ENCODE data around the gene GTF3C4.

Gene GTF3C4

GRCh38 chr9:132670457-132671391, at the start of gene GTF3C4:
Gene GTF3C4 (plus strand): TSS chr9:132670464. CDS start chr9:132670599, 135 bp downstream.
- TF ChIP-seq GATA3 (IDR thresholded peaks at IDR 0.05; ENCODE audit: low read depth, low read length) = no peak
- no peak for TF ChIP-seq GATA2 (IDR thresholded peaks at IDR 0.05; ENCODE audit: low read depth, low read length)

GRCh38 chr9:132622159-132622558, 48.1 kb upstream of the GTF3C4 start:
- no peak for TF ChIP-seq GATA3 (IDR thresholded peaks at IDR 0.05; ENCODE audit: low read depth, low read length)
- TF ChIP-seq GATA2 (IDR thresholded peaks at IDR 0.05; ENCODE audit: low read depth, low read length) = no peak

- TF ChIP-seq GATA2 (IDR thresholded peaks at IDR 0.05; ENCODE audit: low read depth, low read length) = no peak
- TF ChIP-seq GATA3 (IDR thresholded peaks at IDR 0.05; ENCODE audit: low read depth, low read length) = no peak
These were observed 44.0 kb upstream of the GTF3C4 start for GRCh38 chr9:132626285-132626684.

- no peak for TF ChIP-seq GATA2 (IDR thresholded peaks at IDR 0.05; ENCODE audit: low read depth, low read length)
- TF ChIP-seq GATA3 (IDR thresholded peaks at IDR 0.05; ENCODE audit: low read depth, low read length) = no peak
These were observed 43.2 kb upstream of the GTF3C4 start for GRCh38 chr9:132627106-132627505.

GRCh38 chr9:132627594-132627993, 42.7 kb upstream of the GTF3C4 start:
- no peak for TF ChIP-seq GATA3 (IDR thresholded peaks at IDR 0.05; ENCODE audit: low read depth, low read length)
- no peak for TF ChIP-seq GATA2 (IDR thresholded peaks at IDR 0.05; ENCODE audit: low read depth, low read length)

- no peak for TF ChIP-seq GATA2 (IDR thresholded peaks at IDR 0.05; ENCODE audit: low read depth, low read length)
- no peak for TF ChIP-seq GATA3 (IDR thresholded peaks at IDR 0.05; ENCODE audit: low read depth, low read length)
These were observed 41.5 kb upstream of the GTF3C4 start for GRCh38 chr9:132628746-132629145.

- TF ChIP-seq GATA3 (IDR thresholded peaks at IDR 0.05; ENCODE audit: low read depth, low read length) (no peak), GATA2 (IDR thresholded peaks at IDR 0.05; ENCODE audit: low read depth, low read length) (no peak)
These were observed 40.1 kb upstream of the GTF3C4 start for GRCh38 chr9:132630116-132630515.

GRCh38 chr9:132630811-132631210, 39.5 kb upstream of the GTF3C4 start:
- TF ChIP-seq GATA3 (IDR thresholded peaks at IDR 0.05; ENCODE audit: low read depth, low read length) (no peak), GATA2 (IDR thresholded peaks at IDR 0.05; ENCODE audit: low read depth, low read length) (no peak)

GRCh38 chr9:132631280-132631679, 39.0 kb upstream of the GTF3C4 start:
- no peak for TF ChIP-seq GATA2 (IDR thresholded peaks at IDR 0.05; ENCODE audit: low read depth, low read length)
- TF ChIP-seq GATA3 (IDR thresholded peaks at IDR 0.05; ENCODE audit: low read depth, low read length) = no peak

- TF ChIP-seq GATA3 (IDR thresholded peaks at IDR 0.05; ENCODE audit: low read depth, low read length) (no peak), GATA2 (IDR thresholded peaks at IDR 0.05; ENCODE audit: low read depth, low read length) (no peak)
These were observed 38.6 kb upstream of the GTF3C4 start for GRCh38 chr9:132631685-132632084.

- TF ChIP-seq GATA2 (IDR thresholded peaks at IDR 0.05; ENCODE audit: low read depth, low read length) (no peak), GATA3 (IDR thresholded peaks at IDR 0.05; ENCODE audit: low read depth, low read length) (no peak)
These were observed 37.7 kb upstream of the GTF3C4 start for GRCh38 chr9:132632413-132633129.

- TF ChIP-seq GATA2 (IDR thresholded peaks at IDR 0.05; ENCODE audit: low read depth, low read length) (no peak), GATA3 (IDR thresholded peaks at IDR 0.05; ENCODE audit: low read depth, low read length) (no peak)
These were observed 35.9 kb upstream of the GTF3C4 start for GRCh38 chr9:132634327-132634726.

- TF ChIP-seq GATA2 (IDR thresholded peaks at IDR 0.05; ENCODE audit: low read depth, low read length) = no peak
- TF ChIP-seq GATA3 (IDR thresholded peaks at IDR 0.05; ENCODE audit: low read depth, low read length) = no peak
These were observed 32.9 kb upstream of the GTF3C4 start for GRCh38 chr9:132637351-132637750.

GRCh38 chr9:132637801-132638200, 32.5 kb upstream of the GTF3C4 start:
- TF ChIP-seq GATA3 (IDR thresholded peaks at IDR 0.05; ENCODE audit: low read depth, low read length) (no peak), GATA2 (IDR thresholded peaks at IDR 0.05; ENCODE audit: low read depth, low read length) (no peak)

GRCh38 chr9:132638240-132638639, 32.0 kb upstream of the GTF3C4 start:
- TF ChIP-seq GATA3 (IDR thresholded peaks at IDR 0.05; ENCODE audit: low read depth, low read length) = no peak
- TF ChIP-seq GATA2 (IDR thresholded peaks at IDR 0.05; ENCODE audit: low read depth, low read length) = no peak

Measured in SH-SY5Y (cell line).